Ishikawa (cell line): Measurements from ENCODE around the gene FAM20B.

Source experiments
- CEBPB ChIP-seq: IDR thresholded peaks from 2 replicates; pipeline ENCODE4 v1.6.1; 2012
- CREB1 ChIP-seq: IDR thresholded peaks from 2 replicates; pipeline ENCODE4 v1.6.1; 2012; ENCODE audit warnings: low read depth
- EGR1 ChIP-seq: IDR thresholded peaks from 2 replicates; pipeline ENCODE4 v1.6.1; 2012
- EP300 ChIP-seq: IDR thresholded peaks from 2 replicates; pipeline ENCODE4 v1.6.1; 2012; ENCODE audit warnings: borderline replicate concordance
- FOXM1 ChIP-seq: IDR thresholded peaks from 2 replicates; pipeline ENCODE4 v1.6.1; 2012; ENCODE audit warnings: low read depth, borderline replicate concordance
- NFIC ChIP-seq: IDR thresholded peaks from 2 replicates; pipeline ENCODE4 v1.6.1; 2012
- RAD21 ChIP-seq: IDR thresholded peaks from 2 replicates; pipeline ENCODE4 v1.6.1; 2012; ENCODE audit warnings: low read depth
- TAF1 ChIP-seq: IDR thresholded peaks from 2 replicates; pipeline ENCODE4 v1.6.1; 2012; ENCODE audit warnings: low read depth, mild to moderate bottlenecking
- TCF12 ChIP-seq: IDR thresholded peaks from 2 replicates; pipeline ENCODE4 v1.6.1; 2012; ENCODE audit warnings: low read depth
- TEAD4 ChIP-seq: IDR thresholded peaks from 2 replicates; pipeline ENCODE4 v1.6.1; 2012
- YY1 ChIP-seq: IDR thresholded peaks from 2 replicates; pipeline ENCODE4 v1.6.1; 2012; ENCODE audit warnings: low read depth
- ZBTB7A ChIP-seq: IDR thresholded peaks from 2 replicates; pipeline ENCODE4 v1.6.1; 2012; ENCODE audit warnings: low read depth
- TF ChIP-seq, protein P1 (sequence below): IDR thresholded peaks from 2 replicates; pipeline ENCODE4 v1.6.1; 2012
- TF ChIP-seq, protein P2 (sequence below): IDR thresholded peaks from 2 replicates; pipeline ENCODE4 v1.6.1; 2012; ENCODE audit warnings: low read depth, mild to moderate bottlenecking
- TF ChIP-seq, protein P3 (sequence below): IDR thresholded peaks from 2 replicates; pipeline ENCODE4 v1.6.1; 2012

Gene FAM20B

DNA sequence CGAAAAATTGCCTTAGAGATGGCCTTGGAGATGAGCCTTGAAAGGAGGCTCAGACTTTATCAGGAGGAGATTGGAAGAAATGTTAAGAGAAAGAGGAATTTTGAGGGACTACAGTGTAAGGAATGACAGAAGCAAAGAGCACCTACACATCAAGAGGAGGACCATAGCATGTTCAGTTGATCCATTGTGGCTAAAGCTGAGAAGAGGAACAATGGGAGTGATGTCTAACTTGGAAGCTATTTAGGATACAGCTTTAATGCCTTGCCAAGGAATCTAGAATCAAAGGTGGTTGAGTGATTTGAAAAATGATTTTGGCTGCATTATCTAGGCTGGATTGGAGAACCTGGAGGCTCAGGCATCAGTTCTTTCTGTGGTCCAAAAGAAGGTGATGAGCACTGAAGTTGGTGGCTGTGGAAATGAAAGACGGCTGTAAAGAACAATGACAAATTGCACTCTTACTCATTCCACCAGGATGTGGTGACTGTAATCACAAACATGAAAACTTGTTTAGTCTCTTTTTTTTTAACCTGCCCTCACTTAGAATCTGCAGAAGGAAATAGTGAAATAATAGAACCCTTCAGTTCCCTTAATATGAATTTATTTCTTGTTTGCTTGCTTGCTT is 11.3 kb downstream of the FAM20B start:
- no peak for TF ChIP-seq EP300
- TF ChIP-seq RAD21 = no peak
- no peak for TF ChIP-seq TEAD4
- TF ChIP-seq, protein P1, sequence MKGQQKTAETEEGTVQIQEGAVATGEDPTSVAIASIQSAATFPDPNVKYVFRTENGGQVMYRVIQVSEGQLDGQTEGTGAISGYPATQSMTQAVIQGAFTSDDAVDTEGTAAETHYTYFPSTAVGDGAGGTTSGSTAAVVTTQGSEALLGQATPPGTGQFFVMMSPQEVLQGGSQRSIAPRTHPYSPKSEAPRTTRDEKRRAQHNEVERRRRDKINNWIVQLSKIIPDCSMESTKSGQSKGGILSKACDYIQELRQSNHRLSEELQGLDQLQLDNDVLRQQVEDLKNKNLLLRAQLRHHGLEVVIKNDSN = no peak
- TF ChIP-seq, protein P2, sequence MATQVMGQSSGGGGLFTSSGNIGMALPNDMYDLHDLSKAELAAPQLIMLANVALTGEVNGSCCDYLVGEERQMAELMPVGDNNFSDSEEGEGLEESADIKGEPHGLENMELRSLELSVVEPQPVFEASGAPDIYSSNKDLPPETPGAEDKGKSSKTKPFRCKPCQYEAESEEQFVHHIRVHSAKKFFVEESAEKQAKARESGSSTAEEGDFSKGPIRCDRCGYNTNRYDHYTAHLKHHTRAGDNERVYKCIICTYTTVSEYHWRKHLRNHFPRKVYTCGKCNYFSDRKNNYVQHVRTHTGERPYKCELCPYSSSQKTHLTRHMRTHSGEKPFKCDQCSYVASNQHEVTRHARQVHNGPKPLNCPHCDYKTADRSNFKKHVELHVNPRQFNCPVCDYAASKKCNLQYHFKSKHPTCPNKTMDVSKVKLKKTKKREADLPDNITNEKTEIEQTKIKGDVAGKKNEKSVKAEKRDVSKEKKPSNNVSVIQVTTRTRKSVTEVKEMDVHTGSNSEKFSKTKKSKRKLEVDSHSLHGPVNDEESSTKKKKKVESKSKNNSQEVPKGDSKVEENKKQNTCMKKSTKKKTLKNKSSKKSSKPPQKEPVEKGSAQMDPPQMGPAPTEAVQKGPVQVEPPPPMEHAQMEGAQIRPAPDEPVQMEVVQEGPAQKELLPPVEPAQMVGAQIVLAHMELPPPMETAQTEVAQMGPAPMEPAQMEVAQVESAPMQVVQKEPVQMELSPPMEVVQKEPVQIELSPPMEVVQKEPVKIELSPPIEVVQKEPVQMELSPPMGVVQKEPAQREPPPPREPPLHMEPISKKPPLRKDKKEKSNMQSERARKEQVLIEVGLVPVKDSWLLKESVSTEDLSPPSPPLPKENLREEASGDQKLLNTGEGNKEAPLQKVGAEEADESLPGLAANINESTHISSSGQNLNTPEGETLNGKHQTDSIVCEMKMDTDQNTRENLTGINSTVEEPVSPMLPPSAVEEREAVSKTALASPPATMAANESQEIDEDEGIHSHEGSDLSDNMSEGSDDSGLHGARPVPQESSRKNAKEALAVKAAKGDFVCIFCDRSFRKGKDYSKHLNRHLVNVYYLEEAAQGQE = no peak
- no peak for TF ChIP-seq YY1
- TF ChIP-seq, protein P3, sequence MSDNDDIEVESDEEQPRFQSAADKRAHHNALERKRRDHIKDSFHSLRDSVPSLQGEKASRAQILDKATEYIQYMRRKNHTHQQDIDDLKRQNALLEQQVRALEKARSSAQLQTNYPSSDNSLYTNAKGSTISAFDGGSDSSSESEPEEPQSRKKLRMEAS = no peak
- TF ChIP-seq TCF12 = no peak
- no peak for TF ChIP-seq TAF1
- no peak for TF ChIP-seq NFIC
- TF ChIP-seq EGR1 = no peak
- TF ChIP-seq ZBTB7A = no peak
- no peak for TF ChIP-seq CEBPB
- TF ChIP-seq CREB1 = no peak
- no peak for TF ChIP-seq FOXM1

DNA sequence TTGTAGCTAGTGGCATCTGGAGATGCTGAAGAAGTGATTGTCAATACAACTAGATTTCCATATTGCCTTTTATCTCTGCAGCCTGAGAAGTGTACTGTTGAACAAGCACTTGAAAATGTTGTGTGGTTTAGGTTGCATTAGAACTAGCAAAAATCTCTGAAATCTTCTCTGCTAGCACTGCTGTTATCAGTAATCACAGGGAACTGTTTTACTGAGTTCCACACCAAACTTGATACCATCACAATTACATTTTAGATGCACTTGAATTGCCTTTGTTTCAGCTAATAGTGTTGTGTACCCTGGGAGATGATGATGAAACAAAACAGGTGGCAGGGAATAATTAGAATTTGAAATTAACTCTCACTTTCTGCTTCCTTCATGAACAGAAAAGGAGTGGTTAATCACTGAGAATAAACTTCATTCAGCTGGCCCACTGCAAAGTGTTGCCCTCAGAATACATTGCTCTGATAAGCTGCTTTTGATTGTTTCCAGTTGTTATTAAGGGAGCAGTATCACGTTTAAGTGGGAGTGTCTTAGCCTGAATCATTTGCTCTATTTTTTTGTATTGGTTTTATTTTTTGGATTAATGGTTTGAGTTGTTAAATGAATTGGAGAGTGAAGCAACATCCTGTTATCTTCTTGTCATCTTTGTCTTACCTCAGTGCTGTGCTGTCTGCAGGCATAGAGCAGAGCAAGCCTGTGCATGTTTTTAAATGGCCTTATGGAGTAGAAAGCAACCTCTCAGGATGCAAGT is 13.0 kb downstream of the FAM20B start:
- TF ChIP-seq FOXM1 (no peak), NFIC (no peak), TAF1 (no peak)

- TF ChIP-seq, protein P1 = no peak
- TF ChIP-seq EP300 (no peak), TCF12 (no peak), TAF1 (no peak), YY1 (no peak), CREB1 (no peak), RAD21 (no peak), CEBPB (no peak), FOXM1 (no peak), TEAD4 (no peak), EGR1 (no peak), ZBTB7A (no peak), NFIC (no peak)
- TF ChIP-seq, protein P2 = no peak
- TF ChIP-seq, protein P3 = no peak
Measured at GRCh38 chr1:179042087-179042486, 16.4 kb downstream of the FAM20B start.

- TF ChIP-seq ZBTB7A (no peak), CEBPB (no peak), EP300 (no peak), CREB1 (no peak), EGR1 (no peak), TAF1 (no peak), FOXM1 (no peak), RAD21 (no peak), NFIC (no peak), TCF12 (no peak), TEAD4 (no peak), YY1 (no peak)
- TF ChIP-seq, protein P1 = no peak
- TF ChIP-seq, protein P2 = no peak
- TF ChIP-seq, protein P3 = no peak
Measured at GRCh38 chr1:179042700-179043099, 17.0 kb downstream of the FAM20B start.
